GM18868 (cell line): ENCODE measurements around the gene DIP2C.
"Not testable (repeated sequence)": the region's sequence is repeated elsewhere in the genome, so short reads cannot be mapped to it uniquely, and the experiment has no call there.

Experiments
- ATAC-seq: cut with Tn5 transposase; IDR thresholded peaks from one replicate; pipeline ENCODE4 v1.9.1; 2021; ENCODE audit warnings: mild to moderate bottlenecking, moderate library complexity; ENCODE audit not compliant: unreplicated experiment

The DIP2C gene

DNA sequence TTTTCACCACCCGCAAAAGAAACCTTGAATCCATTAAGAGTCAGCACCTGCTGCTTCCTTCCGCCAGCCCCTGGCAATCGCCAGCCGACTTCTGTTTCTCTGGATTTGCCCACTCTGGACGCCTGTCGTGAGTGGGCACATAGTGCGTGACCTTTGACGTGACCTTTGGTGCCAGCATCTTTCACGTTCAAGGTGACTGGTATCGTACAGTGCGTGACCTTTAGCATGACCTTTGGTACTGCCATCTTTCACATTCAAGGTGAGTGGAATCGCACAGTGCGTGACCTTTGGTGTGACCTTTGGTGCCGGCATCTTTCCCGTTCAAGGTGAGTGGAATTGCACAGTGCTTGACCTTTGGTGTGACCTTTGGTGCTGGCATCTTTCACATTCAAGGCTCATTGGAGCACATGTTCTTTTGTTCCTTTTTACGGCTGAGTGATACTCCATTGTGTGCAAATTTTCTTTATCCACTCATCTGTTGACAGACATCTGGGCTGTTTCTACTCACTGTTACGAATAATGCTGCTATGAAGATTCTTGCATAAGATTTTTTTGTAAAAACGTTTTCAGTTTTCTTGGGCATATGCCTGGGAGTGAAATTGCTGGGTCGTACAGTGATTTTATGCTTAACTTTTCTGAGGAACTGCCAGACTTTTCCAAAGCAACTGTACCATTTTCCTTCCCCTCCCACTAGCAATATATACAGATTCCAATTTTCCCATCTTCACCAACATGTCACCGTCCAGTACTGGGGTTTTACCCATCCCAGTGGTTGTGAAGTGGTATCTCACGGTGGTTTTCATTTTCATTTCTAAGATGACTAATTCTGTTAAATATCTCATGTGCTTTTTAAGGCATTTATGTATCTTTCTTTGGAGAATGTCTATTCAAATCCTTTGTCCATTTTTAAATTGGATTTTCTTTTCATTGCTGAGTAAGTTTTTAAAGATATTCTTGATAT, 145.3 kb downstream of the DIP2C start:
- no peak for ATAC-seq

DNA sequence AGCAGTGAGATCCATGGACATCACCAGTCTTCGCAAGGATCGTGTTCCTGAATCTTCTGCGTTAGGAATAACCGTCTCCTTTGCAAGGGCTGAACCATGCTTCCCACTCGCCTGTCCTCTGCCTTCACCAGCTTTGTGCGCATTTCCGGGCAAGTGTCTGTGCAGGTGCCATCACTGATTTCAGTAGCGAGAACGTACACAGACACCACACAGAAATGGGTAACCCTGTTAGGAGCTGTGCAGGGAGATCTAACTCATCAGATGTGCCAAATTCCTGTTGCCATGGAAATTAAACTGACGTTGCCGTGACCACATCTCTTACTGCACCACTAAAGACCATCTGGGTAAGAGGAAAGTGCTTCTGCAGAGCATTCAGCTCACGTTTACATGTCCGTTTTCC, 146.3 kb downstream of the DIP2C start:
- no peak for ATAC-seq

DNA sequence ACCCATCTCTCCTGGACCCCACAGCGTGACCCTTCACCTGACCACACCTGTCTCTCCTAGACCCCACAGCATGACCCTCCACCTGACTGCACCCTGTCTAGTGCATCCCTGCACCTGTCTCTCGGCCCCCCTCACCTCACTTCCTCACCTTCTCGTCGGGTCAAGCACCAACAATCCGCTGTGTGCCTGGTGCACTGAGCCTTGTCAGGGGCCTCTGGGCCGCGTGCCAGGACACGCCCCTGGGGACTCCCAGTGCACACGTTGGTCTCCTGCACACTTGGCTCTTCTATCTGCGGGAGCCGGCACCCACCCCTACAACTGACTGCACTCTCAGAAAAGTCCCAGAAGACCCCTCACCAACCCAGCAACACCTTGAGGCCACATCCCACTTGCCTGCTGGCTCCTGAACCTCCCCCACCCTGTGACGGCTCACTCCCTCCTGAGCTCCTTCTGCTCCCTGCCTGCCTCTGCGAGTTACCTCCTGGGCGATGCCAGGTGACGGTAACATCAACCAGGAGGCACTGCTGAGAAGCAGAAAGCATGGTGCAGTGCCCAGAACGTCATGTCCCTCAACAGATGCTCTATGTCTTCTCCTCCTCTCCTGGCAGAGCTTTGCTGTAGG, 147.6 kb downstream of the DIP2C start:
- ATAC-seq, result no peak

DNA sequence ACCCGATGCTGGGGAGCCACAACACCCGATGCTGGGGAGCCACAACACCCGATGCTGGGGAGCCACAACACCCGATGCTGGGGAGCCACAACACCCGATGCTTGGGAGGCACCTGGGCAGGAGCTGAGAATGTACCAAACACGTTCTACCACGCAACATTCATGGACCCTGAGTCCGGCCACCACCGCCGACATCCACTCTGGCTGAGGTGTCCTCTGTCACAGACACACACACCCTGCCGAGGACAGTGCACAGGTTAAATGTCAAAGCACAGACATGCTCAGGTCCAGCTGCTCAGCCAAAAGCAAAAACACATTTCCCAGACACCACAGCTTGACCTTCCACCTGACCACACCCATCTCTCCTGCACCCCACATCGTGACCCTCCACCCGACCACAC, 148.4 kb downstream of the DIP2C start:
- ATAC-seq, result no peak

DNA sequence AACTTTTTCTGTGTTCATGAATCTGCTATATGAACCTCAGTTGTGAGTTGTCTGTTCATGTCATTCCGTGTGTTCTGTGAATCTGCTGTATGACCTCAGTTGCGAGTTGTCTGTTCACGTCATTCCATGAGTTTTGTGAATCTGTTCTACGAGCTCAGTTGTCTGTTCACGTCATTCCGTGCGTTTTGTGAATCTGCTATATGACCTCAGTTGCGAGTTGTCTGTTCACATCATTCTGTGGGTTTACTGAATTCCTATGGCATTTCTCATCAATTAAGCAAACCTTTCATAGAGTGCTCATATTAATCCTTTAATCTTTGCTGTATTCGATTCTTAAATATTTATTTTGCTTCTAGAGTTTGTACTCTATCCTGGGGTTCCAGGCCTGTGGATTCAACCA, 150.6 kb downstream of the DIP2C start:
- no peak for ATAC-seq

DNA sequence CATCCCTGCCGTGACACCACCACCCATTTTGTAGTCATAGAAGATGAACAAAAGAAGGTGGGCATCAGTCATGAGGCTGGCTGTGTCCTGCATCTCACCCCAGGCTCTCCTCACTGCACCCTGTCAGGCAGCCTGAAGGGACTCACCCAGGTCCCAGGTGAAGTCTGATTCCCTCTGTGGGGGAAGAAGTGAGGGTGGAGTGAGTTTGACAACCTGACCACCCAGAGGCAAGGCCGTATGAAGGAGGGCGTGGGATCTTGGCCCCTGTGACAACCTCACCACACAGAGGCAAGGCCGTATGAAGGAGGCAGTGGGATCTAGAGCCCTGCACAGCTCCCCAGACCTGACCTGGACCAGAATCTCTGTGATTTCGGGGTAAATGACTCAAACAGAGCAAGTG, 152.5 kb downstream of the DIP2C start:
- ATAC-seq, result no peak

DNA sequence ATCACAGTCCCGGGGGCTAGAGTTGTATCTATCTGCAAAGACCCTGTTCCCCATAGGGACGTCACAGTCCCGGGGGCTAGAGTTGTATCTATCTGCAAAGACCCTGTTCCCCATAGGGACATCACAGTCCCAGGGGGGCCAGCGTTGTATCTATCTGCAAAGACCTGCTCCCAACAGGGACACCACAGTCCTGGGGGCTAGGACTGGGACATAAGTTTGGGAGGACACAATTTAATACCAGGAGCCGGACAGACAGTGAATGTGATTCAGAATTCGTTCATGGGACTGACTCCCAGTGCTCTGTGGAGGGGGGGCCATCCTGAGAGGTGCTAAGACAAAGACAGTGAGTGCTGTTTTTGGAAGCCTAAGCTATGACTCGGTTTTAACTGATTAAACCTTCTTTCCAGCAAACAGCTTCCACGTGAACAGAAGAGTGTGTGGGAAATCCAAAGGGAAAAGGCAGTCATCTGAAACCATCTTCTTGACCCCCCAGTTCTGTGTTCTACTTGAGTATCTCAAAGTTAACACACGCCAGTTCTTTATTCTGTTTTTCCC, 153.0 kb downstream of the DIP2C start:
- ATAC-seq, result no peak

DNA sequence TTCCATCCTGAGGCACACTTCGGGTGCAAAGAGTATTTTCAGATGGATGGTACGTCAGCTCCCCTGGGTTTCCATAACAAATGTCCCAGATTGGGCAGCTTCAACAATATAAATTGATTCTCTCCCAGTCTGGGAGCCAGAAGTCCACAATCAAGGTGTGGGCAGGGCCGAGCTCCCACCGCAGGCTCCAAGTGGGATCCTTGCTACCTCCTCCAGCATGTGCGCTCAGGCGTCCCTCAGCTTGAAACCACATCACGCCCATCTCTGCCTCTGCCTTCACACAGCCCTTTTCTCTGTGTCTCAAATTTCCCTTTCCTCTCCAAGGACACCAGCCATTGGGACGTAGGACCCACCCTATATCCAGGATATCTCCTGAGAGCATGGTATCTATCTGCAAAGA, 153.5 kb downstream of the DIP2C start:
- no peak for ATAC-seq

DNA sequence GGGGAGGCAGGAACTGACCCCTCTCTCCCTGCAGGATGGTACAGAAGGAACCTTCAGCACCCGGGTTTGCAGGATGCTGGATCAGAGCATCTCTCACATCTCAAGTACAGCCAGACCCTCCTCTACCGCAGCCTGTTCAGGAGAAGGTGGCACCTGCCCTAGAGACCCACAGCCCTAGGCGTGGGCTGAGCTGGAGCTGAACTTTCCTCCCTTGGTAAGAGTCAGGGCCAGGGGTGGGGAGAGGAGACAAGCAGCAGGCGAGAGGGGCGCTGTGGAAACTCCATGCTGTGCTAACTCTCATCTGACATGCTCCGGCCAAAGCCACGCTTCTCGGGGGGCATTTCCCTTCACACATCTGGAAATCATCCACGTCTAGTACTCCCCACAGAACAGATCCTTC, 154.4 kb downstream of the DIP2C start:
- no peak for ATAC-seq

DNA sequence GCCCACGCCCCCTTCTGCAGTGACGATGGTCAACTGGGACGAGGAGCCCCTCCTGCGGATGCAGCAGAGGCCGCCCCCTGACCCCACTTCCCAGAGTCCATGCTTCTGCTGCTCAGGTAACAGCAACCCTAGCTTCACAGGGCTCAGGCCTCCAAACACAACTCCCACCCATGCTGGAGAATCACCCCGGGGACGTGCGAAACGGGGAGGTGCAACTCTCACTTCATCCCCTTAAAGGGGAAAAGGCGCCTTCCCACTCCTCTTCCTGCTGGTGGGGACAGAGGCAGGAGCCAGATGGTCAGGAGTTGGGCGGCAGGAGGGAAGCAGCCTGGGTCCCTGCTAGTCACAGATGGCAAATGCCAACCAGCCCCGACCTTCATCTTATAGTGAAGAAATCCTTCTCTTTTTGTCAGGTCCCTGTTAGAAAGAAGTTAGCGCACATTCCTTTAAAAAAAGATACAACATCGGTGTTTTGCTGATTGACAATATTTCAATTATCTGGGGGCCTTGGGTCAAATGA, 155.4 kb downstream of the DIP2C start:
- ATAC-seq, result no peak

DNA sequence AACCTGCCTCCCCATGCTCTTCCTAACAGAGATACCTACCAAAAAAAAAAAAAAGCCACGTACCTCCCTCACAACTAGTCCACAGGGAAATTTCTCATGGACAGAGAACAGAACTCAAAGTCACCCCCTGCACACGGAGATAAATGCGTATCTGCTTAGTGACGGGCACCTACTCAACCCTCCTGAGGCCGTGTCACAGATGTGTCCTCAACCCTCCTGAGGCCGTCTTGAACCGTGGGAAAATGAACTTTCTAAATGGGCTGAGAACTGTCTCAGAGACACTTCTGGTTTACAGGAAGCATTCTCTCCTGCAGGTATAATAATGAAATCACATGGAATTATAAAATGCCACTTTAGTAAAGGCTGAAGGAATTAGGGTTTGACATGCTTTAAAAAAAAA, 155.9 kb downstream of the DIP2C start:
- ATAC-seq, result no peak

DNA sequence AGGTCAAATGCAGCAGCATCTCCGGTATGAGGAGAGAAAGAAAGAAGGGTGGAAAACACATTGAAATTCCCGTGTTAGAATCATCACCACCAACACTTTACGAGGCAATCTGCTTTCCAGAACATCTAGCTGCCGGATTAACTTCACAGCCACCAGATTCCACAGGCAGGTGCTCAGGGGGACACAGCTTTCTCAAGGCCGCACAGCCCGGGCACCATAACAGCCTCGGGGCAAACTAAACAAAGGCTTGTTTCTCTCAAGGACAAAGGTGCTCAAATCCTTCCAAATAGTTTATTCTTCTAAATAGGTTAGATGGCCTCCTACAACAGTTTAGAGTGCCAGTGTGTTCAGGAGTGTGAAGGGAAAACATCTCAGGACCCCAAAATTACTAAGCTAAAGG, 156.3 kb downstream of the DIP2C start:
- ATAC-seq, result no peak

DNA sequence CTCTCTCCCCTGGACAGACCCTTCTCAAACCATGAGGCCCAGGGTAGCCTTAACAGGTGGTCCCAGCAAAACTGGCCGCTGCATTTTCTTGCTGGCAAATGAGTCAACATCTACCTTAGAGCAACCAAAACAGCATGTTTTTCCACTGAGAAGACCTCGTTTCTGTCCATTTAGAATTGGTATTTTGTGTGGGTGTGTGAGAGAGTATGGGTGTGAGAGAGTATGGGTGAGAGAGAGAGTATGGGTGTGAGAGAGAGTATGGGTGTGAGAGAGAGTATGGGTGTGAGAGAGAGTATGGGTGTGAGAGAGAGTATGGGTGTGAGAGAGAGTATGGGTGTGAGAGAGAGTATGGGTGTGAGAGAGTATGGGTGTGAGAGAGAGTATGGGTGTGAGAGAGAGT, 157.1 kb downstream of the DIP2C start:
- ATAC-seq, result not testable (repeated sequence)

DNA sequence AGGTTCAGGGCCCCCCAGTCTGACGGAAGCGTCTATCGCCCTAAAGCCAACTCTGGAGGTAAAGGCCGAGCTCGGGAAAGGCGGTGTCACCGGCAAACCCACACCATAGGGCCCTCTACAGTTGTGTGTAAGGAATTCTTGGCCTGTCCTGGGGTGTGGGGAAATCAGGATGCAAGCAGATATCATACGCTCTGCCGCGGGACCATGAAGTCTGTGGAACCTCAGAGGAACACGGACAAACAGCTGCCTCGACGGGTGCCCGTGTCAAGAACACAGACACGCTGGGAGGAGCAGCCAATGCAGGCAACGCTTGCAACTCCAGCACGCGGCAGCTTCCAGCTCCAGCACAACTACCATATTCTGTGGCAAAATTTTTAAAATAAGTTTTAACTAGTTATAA, 157.9 kb downstream of the DIP2C start:
- no peak for ATAC-seq

DNA sequence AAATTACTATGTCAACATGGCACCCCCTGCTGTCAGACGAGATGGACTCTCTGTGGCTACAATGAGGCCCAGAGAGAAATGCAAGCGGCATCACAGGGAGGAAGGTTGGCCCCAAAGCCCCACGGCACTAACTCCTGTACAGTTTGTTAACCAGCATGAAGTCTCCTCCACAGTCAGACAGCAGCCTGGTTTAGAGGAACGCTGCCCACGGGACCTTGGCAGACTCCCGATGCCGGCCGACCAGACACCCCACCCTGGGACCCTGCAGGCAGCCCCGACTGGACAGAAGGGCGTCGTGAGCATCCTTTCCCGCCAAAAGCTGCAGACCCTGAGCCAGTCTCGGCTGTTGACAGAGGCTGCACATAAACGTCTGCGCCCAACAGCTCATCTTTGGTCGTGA, 158.8 kb downstream of the DIP2C start:
- no peak for ATAC-seq

DNA sequence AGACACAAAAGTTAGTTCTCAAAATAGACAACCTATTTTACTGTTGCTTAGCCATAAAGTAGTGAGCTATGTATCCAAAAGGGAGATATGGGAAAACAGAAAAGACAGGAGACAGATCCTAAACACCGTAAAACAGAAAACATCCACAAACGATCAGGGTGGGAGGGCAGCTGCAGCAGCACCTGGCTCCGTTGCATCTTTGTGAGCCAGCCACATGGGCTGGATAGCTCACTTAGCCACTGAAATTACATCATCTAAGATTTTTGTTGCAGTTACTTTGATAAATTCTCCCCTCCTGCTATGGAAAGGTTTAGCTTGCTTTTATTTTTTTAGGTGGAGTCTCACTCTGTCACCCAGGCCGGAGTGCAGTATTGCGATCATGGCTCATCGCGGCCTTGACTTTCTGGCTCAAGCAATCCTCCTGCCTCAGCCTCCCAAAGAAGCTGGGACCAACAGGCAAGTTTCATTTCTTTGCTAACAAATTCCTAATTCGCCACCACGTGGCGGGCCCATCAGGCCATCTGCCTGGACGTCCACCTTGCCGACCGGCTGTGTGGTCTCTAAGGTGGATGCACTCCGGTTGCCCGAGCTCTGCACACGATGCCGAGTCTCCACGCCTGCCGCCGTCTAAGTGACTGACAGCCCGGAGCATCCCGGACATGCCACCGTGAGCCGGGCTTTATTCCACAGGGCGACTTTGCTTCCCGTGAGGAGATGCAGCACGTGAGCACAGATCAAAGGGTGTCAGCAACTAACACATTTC, 159.8 kb downstream of the DIP2C start:
- ATAC-seq, result no peak

DNA sequence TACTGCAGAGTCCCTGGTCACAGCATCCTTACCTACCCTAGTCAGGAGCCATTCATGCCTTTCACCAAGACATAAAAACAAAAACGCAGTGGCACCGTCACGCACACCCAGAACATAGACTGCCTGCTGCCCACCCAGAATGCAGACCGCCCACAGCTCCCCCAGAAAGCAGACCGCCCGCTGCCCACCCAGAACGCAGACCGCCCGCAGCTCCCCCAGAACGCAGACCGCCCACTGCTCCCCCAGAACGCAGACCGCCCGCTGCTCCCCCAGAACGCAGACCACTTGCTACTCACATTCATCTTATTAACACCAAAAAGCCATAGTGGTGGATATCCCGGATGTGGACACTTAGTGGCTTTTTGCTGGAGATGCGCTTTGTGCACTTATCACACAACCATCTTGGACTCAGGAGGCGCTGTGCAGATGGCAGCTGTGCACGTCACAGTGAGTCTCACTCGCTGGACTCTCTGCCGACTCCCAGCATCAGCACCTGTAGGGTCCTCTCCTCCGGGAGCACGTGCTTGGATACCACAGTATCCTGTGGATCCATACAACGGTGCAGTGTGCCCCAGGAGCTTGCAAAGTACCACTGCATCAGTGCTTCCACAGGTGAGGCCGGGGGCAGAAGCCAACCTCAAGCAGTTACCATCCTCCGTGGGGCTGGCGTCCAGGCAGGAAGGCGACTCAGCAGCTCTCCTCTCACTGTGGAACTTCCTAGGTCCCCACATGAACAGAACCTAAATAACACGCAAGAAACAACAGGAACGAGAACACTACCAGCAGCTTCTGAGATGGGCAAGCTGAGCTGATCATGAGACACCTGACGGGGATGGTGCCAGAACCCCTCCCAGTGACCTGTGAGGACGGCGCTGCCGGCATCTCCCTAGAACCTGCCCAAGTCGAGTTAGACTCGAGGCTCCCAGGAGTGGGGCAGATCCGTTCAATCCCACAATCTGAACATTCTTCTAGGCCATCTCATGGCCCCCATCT, 161.0 kb downstream of the DIP2C start:
- ATAC-seq, result no peak

DNA sequence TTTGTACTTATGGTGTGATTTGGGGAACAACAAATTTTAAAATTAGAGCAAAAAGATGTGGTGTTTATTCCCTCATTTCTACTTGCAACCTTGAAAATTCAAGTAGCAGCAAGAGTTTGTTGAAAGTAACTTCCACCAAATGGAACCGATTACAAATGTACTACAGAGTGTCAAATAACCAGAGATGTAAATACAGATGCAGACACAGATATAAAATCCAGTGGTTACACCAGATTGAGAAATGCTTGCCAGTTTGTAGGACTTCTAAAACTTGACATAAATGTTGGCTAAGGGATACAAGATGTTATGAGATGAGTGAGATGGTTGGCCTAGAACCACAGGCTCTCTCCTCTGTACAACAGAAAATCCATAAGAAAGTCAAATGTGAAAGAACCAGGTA, 162.1 kb downstream of the DIP2C start:
- ATAC-seq, result no peak

DNA sequence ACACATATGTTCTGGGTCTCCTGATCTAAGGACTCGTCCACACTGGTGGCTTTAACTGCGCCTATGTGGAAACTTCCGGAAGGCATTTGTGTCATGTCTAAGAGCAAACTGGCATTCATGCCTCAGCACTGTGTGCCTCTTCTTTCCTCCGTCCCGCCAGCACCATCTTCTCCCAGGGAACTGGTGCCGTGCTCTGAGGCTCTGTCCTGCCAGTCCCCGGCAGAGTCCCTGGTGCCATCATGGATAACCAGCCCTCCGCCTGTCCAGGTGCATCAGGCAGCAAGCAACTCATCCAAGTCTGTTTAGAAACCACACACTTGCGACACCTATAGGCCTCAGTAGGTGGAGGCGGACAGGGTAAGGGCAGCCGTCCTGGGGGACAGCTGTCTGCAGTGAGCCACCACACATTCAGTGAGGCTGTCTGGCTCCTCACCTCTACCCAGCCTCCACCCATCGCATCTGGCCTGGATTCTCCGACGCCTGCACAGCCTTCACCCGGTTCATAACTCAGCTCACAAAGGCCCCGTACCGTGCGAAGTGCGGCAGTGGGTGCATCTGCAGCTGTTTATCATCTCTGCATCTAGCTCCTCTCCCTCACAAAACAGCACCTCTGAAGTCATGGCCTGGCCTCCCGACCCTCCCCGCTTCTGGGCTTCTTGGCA, 162.7 kb downstream of the DIP2C start:
- no peak for ATAC-seq
